ENCODE results near the gene HNRNPC.

The HNRNPC gene

DNA sequence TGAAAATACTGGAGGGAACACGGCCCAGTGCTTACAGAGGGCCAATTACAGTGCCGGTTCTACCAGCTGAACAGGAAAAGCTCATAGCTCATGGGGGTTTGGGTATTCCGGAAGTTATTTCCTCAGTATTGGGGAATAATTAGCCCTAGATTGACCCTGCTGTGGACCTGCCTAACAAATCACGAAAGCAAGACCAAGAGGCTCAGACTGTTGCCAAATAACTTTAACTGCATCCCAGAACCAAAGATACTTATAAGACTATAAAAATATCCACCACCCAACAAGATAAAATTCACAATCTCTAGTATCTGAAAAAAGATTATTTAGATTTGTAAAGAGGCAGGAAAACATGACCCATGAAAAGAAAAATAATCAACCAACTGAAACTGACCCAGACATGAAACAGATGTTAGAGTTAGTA is 105.4 kb downstream of the HNRNPC start:
- ChIA-PET CTCF (interaction anchor here (0.9 kb wide), 1 partner anchor 54 kb away, joined by 3 read pairs; no protein-coding TSS in a partner anchor), POLR2A (no interaction called here)
- TF ChIP-seq, protein P1, sequence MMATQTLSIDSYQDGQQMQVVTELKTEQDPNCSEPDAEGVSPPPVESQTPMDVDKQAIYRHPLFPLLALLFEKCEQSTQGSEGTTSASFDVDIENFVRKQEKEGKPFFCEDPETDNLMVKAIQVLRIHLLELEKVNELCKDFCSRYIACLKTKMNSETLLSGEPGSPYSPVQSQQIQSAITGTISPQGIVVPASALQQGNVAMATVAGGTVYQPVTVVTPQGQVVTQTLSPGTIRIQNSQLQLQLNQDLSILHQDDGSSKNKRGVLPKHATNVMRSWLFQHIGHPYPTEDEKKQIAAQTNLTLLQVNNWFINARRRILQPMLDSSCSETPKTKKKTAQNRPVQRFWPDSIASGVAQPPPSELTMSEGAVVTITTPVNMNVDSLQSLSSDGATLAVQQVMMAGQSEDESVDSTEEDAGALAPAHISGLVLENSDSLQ (IDR thresholded peaks at IDR 0.05), result no peak
- TF ChIP-seq SUZ12 (IDR thresholded peaks at IDR 0.05), result no peak
- TF ChIP-seq ARNT (IDR thresholded peaks at IDR 0.05), result no peak
- no peak for TF ChIP-seq SP1 (IDR thresholded peaks at IDR 0.05)
- TF ChIP-seq ELF4 (IDR thresholded peaks at IDR 0.05), result no peak
- no peak for TF ChIP-seq HDGF (IDR thresholded peaks at IDR 0.05; ENCODE audit: borderline replicate concordance)
- TF ChIP-seq NFRKB (IDR thresholded peaks at IDR 0.05), result no peak
- no peak for TF ChIP-seq FOXA1 (IDR thresholded peaks at IDR 0.05)
- TF ChIP-seq BHLHE40 (IDR thresholded peaks at IDR 0.05; ENCODE audit: borderline replicate concordance), result no peak
- no peak for TF ChIP-seq FOXK2 (IDR thresholded peaks at IDR 0.05)
- TF ChIP-seq ZNF384 (IDR thresholded peaks at IDR 0.05), result no peak
- no peak for TF ChIP-seq CTBP1 (IDR thresholded peaks at IDR 0.05; ENCODE audit: borderline replicate concordance)
- no peak for TF ChIP-seq FOXM1 (IDR thresholded peaks at IDR 0.05; ENCODE audit: borderline replicate concordance)
- TF ChIP-seq L3MBTL2 (conservative IDR thresholded peaks at IDR 0.05), result no peak
- no peak for TF ChIP-seq LEF1 (IDR thresholded peaks at IDR 0.05; ENCODE audit: borderline replicate concordance)
- no peak for TF ChIP-seq TARDBP (IDR thresholded peaks at IDR 0.05)
- no peak for DNase-seq (ENCODE audit: extremely low spot score)

DNA sequence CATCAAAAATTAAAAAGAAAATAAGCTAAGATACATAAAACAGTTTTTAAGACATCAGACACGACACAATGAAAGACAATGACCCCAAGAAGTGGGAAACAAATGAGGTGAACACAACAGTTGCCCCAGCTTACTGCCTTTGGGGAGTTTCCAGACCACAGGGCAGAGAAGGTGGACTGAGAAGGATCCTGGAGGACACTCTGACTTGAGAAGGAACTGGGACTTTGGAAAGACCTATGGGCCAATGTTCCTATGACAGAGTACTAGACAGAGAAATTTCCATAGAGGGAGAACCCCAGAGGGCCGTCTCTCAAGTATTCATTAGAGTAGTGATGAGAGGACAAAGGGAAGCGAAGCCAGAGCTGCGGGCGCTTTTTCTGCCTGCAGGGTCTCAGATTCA is 107.2 kb downstream of the HNRNPC start:
- POLR2A ChIA-PET, result no interaction called here
- CTCF ChIA-PET, result no interaction called here
- TF ChIP-seq TARDBP (IDR thresholded peaks at IDR 0.05) (no peak), CTBP1 (IDR thresholded peaks at IDR 0.05; ENCODE audit: borderline replicate concordance) (no peak), SUZ12 (IDR thresholded peaks at IDR 0.05) (no peak), BHLHE40 (IDR thresholded peaks at IDR 0.05; ENCODE audit: borderline replicate concordance) (no peak), FOXM1 (IDR thresholded peaks at IDR 0.05; ENCODE audit: borderline replicate concordance) (no peak), NFRKB (IDR thresholded peaks at IDR 0.05) (no peak), ARNT (IDR thresholded peaks at IDR 0.05) (no peak), L3MBTL2 (conservative IDR thresholded peaks at IDR 0.05) (no peak), ELF4 (IDR thresholded peaks at IDR 0.05) (no peak), SP1 (IDR thresholded peaks at IDR 0.05) (no peak), HDGF (IDR thresholded peaks at IDR 0.05; ENCODE audit: borderline replicate concordance) (no peak), FOXK2 (IDR thresholded peaks at IDR 0.05) (no peak), ZNF384 (IDR thresholded peaks at IDR 0.05) (no peak), LEF1 (IDR thresholded peaks at IDR 0.05; ENCODE audit: borderline replicate concordance) (no peak), FOXA1 (IDR thresholded peaks at IDR 0.05) (no peak)
- TF ChIP-seq, protein P1 (IDR thresholded peaks at IDR 0.05), result no peak

DNA sequence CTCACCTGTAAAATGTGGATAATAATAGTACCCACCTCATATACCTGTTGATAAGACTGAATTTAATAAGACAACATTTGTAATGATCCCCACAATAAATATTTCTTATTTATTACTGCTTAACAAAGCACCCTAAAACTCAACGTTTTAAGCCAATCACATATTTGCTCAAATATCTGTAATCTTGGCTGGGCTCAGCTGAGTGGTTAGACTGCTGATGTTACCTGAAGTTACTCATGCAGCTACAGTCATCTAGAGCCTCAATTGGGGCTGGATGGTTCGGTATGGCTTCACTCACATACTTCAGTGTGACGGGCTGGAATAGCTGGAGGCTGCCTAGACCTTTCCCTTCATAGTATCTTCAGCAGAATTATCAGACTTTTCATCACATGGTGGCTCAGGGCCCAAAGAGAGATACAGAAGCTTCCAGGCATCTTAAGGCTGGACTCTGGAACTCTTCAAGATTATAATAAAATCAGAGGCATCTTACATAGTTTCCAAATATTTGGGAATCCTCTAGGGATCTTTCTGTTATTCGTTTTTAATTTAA is 109.1 kb downstream of the HNRNPC start:
- ChIA-PET POLR2A (no interaction called here), CTCF (interaction anchor here (1.1 kb wide), 1 partner anchor 24 kb away, joined by 3 read pairs; no protein-coding TSS in a partner anchor)
- TF ChIP-seq ARNT (IDR thresholded peaks at IDR 0.05), result no peak
- no peak for TF ChIP-seq FOXK2 (IDR thresholded peaks at IDR 0.05)
- TF ChIP-seq, protein P1 (IDR thresholded peaks at IDR 0.05), result no peak
- TF ChIP-seq TARDBP (IDR thresholded peaks at IDR 0.05), result no peak
- TF ChIP-seq NFRKB (IDR thresholded peaks at IDR 0.05), result no peak
- TF ChIP-seq ZNF384 (IDR thresholded peaks at IDR 0.05), result no peak

More for the DNA sequence above, 107.2 kb downstream of the HNRNPC start:
- DNase-seq (ENCODE audit: extremely low spot score), result no peak

More for the DNA sequence above, 109.1 kb downstream of the HNRNPC start:
- DNase-seq (ENCODE audit: extremely low spot score), result no peak
